D721Med (cell line): ENCODE results near the gene BNIP3.
A peak's percentile ranks its signal among the peaks of the same experiment; 100 is the strongest.

Experiments used
- DNase-seq: peaks from one replicate; pipeline ENCODE4 v3.0.0; 2011; ENCODE audit warnings: low spot score; ENCODE audit not compliant: insufficient read length
- FAIRE-seq: peaks from 2 replicates; lab custom pipeline; 2011; peaks lifted over from hg19 to GRCh38; lab: Jason Lieb, UNC
- TF ChIP-seq, protein P1 (sequence below): IDR thresholded peaks from 2 replicates; pipeline ENCODE4 v1.5.1; 2012; ENCODE audit warnings: mild to moderate bottlenecking, control low read depth; ENCODE audit not compliant: insufficient read depth; ENCODE audit errors: missing control alignments

The BNIP3 gene, protein sequence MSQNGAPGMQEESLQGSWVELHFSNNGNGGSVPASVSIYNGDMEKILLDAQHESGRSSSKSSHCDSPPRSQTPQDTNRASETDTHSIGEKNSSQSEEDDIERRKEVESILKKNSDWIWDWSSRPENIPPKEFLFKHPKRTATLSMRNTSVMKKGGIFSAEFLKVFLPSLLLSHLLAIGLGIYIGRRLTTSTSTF

DNA sequence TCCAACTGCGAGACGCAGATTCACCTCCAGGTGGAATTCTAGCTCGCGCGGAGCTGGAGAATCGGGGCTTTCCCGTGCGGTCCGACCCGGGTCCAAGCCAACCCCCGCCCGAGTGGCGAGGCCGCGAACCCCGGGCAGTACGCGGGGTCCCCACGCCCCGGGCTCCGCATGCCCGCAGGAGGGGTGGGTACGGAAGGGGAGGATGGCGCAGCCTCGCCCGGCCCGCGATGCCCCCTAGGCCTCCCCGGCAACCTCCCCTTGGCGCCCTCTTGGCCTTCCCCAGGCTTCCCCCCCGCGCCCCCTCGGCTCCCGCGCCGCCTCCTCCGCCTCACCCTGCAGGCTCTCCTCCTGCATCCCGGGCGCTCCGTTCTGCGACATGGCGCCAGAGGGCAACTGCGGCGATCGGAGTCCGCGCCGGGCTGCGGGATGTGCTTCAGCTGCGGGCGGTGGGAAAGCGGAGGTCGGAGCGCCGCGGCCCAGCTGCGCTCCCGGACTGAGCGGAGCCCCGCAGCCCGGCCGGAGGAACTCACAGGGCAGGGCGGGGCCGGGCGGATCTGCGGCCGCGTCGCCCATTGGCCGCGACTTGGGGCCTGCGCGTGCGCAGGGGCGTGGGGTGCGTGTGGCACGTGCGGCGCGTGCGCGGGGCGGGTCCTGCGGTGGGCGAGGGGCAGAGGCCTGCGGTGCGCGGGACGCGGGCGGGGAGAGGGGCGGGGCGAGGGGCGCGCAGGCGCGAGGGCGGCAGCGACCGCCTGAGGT lies at the start of gene BNIP3:
BNIP3 (minus strand) TSS at position 495 of the 756 bp plus-strand sequence; CDS start at position 378, 117 bp downstream.
- DNase-seq (peak; percentile 75), FAIRE-seq (no peak)

DNA sequence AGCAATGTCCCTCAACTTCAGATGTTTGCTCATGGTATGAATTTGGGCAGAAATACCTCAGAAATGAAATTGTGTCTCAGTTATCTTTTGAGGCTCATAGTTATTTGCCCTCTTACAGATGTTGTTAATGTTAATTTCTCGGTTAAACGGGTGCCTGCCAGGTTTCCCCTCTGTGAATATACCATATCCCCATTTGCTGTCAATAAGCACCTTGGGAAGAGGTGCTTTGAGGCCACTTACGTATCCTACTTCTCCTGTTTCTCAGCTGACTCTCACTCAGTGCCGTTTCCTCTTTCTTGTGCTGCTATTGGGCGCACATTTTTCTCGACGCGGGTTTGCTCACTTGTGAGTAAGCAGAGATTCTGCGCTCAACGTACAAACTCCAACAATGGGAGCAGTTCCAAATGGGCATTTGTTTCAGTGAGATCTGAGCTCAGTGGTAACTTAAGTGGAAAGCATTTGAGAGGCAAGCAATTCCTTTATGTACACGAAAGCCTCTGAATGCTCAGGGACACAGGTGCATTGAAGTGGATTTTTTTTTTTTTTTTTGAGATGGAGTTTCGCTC lies 49.3 kb upstream of the BNIP3 start:
- TF ChIP-seq, protein P1, sequence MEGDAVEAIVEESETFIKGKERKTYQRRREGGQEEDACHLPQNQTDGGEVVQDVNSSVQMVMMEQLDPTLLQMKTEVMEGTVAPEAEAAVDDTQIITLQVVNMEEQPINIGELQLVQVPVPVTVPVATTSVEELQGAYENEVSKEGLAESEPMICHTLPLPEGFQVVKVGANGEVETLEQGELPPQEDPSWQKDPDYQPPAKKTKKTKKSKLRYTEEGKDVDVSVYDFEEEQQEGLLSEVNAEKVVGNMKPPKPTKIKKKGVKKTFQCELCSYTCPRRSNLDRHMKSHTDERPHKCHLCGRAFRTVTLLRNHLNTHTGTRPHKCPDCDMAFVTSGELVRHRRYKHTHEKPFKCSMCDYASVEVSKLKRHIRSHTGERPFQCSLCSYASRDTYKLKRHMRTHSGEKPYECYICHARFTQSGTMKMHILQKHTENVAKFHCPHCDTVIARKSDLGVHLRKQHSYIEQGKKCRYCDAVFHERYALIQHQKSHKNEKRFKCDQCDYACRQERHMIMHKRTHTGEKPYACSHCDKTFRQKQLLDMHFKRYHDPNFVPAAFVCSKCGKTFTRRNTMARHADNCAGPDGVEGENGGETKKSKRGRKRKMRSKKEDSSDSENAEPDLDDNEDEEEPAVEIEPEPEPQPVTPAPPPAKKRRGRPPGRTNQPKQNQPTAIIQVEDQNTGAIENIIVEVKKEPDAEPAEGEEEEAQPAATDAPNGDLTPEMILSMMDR = no peak
- no peak for FAIRE-seq
- no peak for DNase-seq

More for the DNA sequence above, at the start of gene BNIP3:
- TF ChIP-seq, protein P1 = no peak

DNA sequence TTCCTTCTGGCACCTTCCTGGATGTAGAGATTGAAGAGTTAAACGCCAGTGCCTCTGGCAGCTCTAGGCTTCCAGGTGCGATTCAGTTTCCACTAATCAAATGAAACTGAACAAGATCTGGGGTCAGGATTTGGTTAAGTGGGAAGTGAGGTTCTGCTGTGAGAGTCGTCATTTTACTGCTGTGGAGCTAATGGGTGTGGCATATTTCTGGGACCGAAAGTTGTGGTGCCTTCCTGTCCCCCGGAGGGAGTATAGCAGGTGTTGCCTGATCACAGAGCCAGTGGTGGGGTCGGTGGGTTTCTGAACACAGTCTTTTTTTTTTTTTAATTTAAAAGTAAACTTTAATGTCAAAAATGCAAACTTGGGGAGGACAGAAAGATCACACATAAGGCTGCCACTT lies 47.0 kb upstream of the BNIP3 start:
- TF ChIP-seq, protein P1 = no peak
- DNase-seq (no peak), FAIRE-seq (no peak)

DNA sequence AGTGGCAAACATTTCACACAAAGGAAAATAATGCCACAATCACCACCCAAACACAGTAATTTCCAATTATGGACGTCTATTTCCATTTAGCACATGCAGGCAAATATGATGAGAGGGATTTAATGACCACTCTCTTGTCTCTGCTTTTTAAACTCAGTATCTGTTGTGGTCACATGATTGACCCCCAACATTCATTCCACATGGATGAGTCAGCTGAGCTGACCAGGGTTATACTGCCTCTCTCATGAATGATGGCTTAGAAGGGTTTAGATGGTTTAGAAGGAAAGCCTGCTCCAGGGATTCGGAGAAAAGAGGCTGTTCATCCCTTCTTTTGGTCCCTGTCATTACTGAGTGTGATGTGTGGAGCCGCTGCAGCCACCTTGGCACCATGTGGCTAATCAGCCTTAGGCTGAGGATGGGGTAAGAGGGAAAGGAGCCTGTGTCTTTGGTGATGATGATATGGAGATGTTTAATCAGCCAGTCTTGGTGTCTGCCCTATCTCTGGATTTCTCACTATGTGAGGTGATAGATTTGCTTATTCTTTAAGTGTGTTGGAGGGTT lies 45.8 kb upstream of the BNIP3 start:
- DNase-seq (no peak), FAIRE-seq (no peak)
- TF ChIP-seq, protein P1 = no peak

DNA sequence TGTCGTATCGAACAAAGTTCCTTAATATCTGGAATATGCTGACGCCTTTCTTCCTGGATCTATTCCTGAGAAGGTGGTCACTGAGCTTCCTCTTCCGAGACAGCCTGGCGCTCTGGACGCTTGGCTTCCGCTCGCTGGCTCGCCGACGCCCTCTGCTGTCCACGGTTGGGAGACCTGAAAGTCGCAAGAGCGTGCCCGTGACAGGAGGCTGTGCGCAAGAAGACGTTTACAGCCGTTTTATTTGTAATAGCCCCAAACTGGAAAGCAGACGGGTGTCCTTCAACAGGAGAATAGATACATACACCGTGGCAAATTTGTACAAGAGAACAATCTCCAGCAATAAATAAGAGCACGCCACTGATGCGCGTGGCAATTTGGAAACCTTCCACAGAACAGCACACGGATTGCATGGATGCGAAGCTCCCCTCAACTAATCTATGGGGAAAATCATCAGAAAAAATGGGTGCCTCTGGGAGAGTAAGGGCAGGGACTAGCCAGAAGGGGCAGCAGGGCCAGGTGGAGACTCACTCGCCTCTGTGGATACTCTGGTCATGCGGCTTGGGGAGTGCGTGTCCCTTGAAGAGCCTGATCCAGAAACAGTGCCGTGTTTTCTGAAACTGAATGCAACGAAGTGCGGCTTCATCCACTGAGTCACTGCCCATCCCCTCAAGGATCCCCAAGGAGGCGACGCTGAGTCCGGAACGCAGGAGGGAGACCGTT lies 41.5 kb upstream of the BNIP3 start:
- TF ChIP-seq, protein P1 = peak; percentile 90
- FAIRE-seq (no peak), DNase-seq (peak; percentile 38)

DNA sequence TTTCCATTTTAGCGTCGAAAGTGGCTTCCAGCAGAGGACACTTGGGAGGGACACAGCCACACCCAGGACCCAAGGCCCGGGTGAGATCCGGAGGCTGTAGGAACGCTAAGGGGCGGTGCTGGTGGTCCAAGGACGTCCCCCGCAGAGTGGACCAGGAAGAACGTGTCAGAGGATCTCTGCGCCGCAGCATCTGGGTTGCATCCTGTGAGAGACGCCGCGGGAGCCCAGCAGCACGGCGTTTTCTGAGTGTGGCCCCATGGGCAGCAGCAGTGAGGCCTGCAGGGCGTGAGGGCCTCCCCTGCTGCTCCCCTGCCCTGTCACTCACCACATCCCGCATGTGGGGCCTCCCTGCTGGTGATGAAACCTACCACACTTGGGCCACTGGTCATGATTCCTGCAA lies 40.5 kb upstream of the BNIP3 start:
- TF ChIP-seq, protein P1 = no peak
- FAIRE-seq = no peak
- no peak for DNase-seq
